ENCODE data around the gene NMNAT2. TPM values are rescaled to one million over a fixed set of nuclear protein-coding genes. Genes with fewer than 3 reads are reported as not detected.
A peak's percentile ranks its signal among the peaks of the same experiment; 100 is the strongest.

NMNAT2 gene
- total and polyA plus RNA-seq, 2 of the 4 experiments (the other 2 are of a cell fraction) = 0.36 to 2.4 TPM

- H2BK15ac ChIP-seq (ENCODE audit: low read depth, low read length) = no peak overlapping the region
- peak overlapping the region; percentile 15; the same call in 1 of the 2 replicates for H4K91ac ChIP-seq (ENCODE audit: insufficient read depth, low read depth, low read length)
- no peak overlapping the region; the same call in 1 of the 2 replicates for H3K18ac ChIP-seq (ENCODE audit: low read depth, low read length)
- BruUV-seq (replicated peaks) = no TSS peak
- H3K79me1 ChIP-seq (ENCODE audit: low read depth in 1 of 2, low read length in 2 of 2) = no peaks in the 10 kb centered on the region
- H4K5ac ChIP-seq (ENCODE audit: low read depth, low read length) = no peak overlapping the region
- DNase-seq (peak; percentile 28), ATAC-seq (ENCODE audit: low read depth) (peak; percentile 52)
- H2AK5ac ChIP-seq (ENCODE audit: low read depth, low read length) = no peak overlapping the region; the same call in 1 of the 2 replicates
- H3K9me1 ChIP-seq (ENCODE audit: insufficient read depth, low read length) = no peaks in the 10 kb centered on the region; the same call in 1 of the 2 replicates
- H3K36me3 ChIP-seq (ENCODE audit: control insufficient read depth, insufficient read depth, low read length) = no peaks in the 10 kb centered on the region
- CTCF ChIA-PET = interaction anchor here (2.3 kb wide), 1 partner anchor 10 kb away, joined by 7 read pairs; no protein-coding TSS in a partner anchor
- no peak overlapping the region for H3K23ac ChIP-seq (ENCODE audit: low read depth, low read length)
- H2BK20ac ChIP-seq (ENCODE audit: low read depth, low read length) = no peak overlapping the region; the same call in 1 of the 2 replicates
- WGBS, 2 experiments (ENCODE audit: extremely low coverage in 2 of 2, insufficient read length in 1 of 2) = no CpG with 5 or more reads among the region's 1 CpG
- no peaks in the 10 kb centered on the region for H3K9me3 ChIP-seq (ENCODE audit: control insufficient read depth, insufficient read depth, low read length)
- POLR2A ChIA-PET (ENCODE audit: unreplicated experiment) = no interaction called here
- H3K27me3 ChIP-seq (ENCODE audit: control insufficient read depth, insufficient read depth, low read length) = no peaks in the 10 kb centered on the region
- H3K9ac ChIP-seq (ENCODE audit: low read depth, low read length) = no peak overlapping the region
- in situ Hi-C loops (cut with MboI; ENCODE audit: low sequenced_read_pairs) = loop anchor here (25.0 kb wide), 1 partner anchor 282 kb away; the partner anchor contains the start of gene SHCBP1L
- intact Hi-C loops (cut with micrococcal nuclease) = no loop called here
- H3K56ac ChIP-seq (ENCODE audit: extremely low read depth, insufficient read depth, low read length) = no peak overlapping the region
- peak; percentile 57 for TF ChIP-seq CEBPB (IDR thresholded peaks at IDR 0.05; ENCODE audit: low read depth, low read length)
- TF ChIP-seq MAZ (IDR thresholded peaks at IDR 0.05; ENCODE audit: borderline replicate concordance, low read depth, low read length) = no peak
- no peak overlapping the region for H3K4me2 ChIP-seq (ENCODE audit: low read depth, low read length)
- no peak overlapping the region for H2BK120ac ChIP-seq (ENCODE audit: low read depth, low read length)
- no peak overlapping the region for H3K4me3 ChIP-seq (ENCODE audit: insufficient read depth, low read depth, low read length)
- no peak overlapping the region for H2BK5ac ChIP-seq (ENCODE audit: low read depth, low read length, poor library complexity, severe bottlenecking)
- H2AFZ ChIP-seq (replicated peaks; ENCODE audit: low read length, poor library complexity) = no peak overlapping the region
- no peak overlapping the region for H3K27ac ChIP-seq (ENCODE audit: insufficient read depth, low read length)
- no peaks in the 10 kb centered on the region for H4K20me1 ChIP-seq (ENCODE audit: insufficient read depth, low read length)
- no peaks in the 10 kb centered on the region for H3K4me1 ChIP-seq (ENCODE audit: control insufficient read depth, insufficient read depth, low read length)
- dilution Hi-C loops (cut with HindIII; ENCODE audit: low sequenced_read_pairs, unreplicated experiment) = no loop called here
- H3K4ac ChIP-seq (ENCODE audit: low read depth, low read length) = no peak overlapping the region
- no peak overlapping the region for H2AK9ac ChIP-seq (replicated peaks; ENCODE audit: low read depth, low read length, poor library complexity)
- H3K14ac ChIP-seq (replicated peaks; ENCODE audit: low read depth, low read length) = no peak overlapping the region
- no peak overlapping the region for H4K8ac ChIP-seq (ENCODE audit: low read depth in 2 of 2, low read length in 2 of 2)
These were observed 173.7 kb downstream of the NMNAT2 start for GRCh38 chr1:183244466-183244865.

Measured in IMR-90 (cell line).